Measurements from ENCODE around the gene CTDSPL.

- TF ChIP-seq CTCF (IDR thresholded peaks at IDR 0.05; ENCODE audit: insufficient read depth, low read length) (no peak), POLR2AphosphoS5 (IDR thresholded peaks at IDR 0.05; ENCODE audit: low read depth) (no peak), REST (IDR thresholded peaks at IDR 0.05; ENCODE audit: insufficient replicate concordance, low read depth) (no peak), GABPA (IDR thresholded peaks at IDR 0.05; ENCODE audit: low read depth) (no peak), SPI1 (IDR thresholded peaks at IDR 0.05; ENCODE audit: borderline replicate concordance, low read depth) (no peak)
These were observed 10.2 kb downstream of the CTDSPL start for GRCh38 chr3:37871858-37872257.

Measured in HL-60 (cell line).